DND-41 (cell line): ENCODE data around the gene LRRC32.

Source experiments
- ATAC-seq: fragments of 200-7000 bp; cut with Tn5 transposase; 3 replicates; pipeline ENCODE4 v1.9.1; 2021; ENCODE audit warnings: low read depth; ENCODE audit not compliant: insufficient read depth
- DNase-seq: peaks from one replicate; pipeline ENCODE4 v3.0.0-alpha.2; 2020
- H2AFZ ChIP-seq: 2 replicates; pipeline ENCODE4 v1.6.0; 2012; ENCODE audit warnings: low read depth, low read length
- H3K27ac ChIP-seq: 2 replicates; pipeline ENCODE4 v1.5.1; 2012; ENCODE audit warnings: low read length, inconsistent platforms
- H3K27me3 ChIP-seq: fragments of 200-600 bp; sonication (generic); 2 replicates; pipeline ENCODE4 v1.6.0; 2012; ENCODE audit warnings: low read length, mild to moderate bottlenecking, inconsistent platforms; ENCODE audit not compliant: insufficient read depth, poor library complexity
- H3K36me3 ChIP-seq: 2 replicates; pipeline ENCODE4 v1.5.1; 2012; ENCODE audit warnings: low read length, inconsistent platforms; ENCODE audit not compliant: insufficient read depth
- H3K4me1 ChIP-seq: 2 replicates; pipeline ENCODE4 v1.5.1; 2012; ENCODE audit warnings: mild to moderate bottlenecking, low read length; ENCODE audit not compliant: insufficient read depth
- H3K4me2 ChIP-seq: 2 replicates; pipeline ENCODE4 v1.6.0; 2012; ENCODE audit warnings: mild to moderate bottlenecking, moderate library complexity, low read length, inconsistent platforms; ENCODE audit not compliant: insufficient read depth
- H3K4me3 ChIP-seq, 2 experiments: fragments of 200-600 bp in 1 of 2; shearing (Covaris generic) in 1 of 2; 2 replicates each; pipeline ENCODE4 v1.5.1; 2012 to 2016; ENCODE audit warnings: inconsistent platforms in 2 of 2, low read length in 2 of 2, mild to moderate bottlenecking in 2 of 2, low read depth in 1 of 2, moderate library complexity in 1 of 2
- H3K79me2 ChIP-seq: 2 replicates; pipeline ENCODE4 v1.6.0; 2012; ENCODE audit warnings: low read length, inconsistent platforms; ENCODE audit not compliant: insufficient read depth
- H3K9ac ChIP-seq: 2 replicates; pipeline ENCODE4 v1.6.0; 2012; ENCODE audit warnings: low read depth, mild to moderate bottlenecking, inconsistent platforms, low read length, moderate library complexity
- H3K9me3 ChIP-seq: 2 replicates; pipeline ENCODE4 v1.5.1; 2012; ENCODE audit warnings: low read length, moderate library complexity, mild to moderate bottlenecking, inconsistent platforms; ENCODE audit not compliant: insufficient read depth, severe bottlenecking
- H4K20me1 ChIP-seq: 2 replicates; pipeline ENCODE4 v1.6.0; 2012; ENCODE audit warnings: low read length; ENCODE audit not compliant: insufficient read depth
- EZH2 ChIP-seq: IDR thresholded peaks from 3 replicates; pipeline ENCODE4 v1.6.1; 2012; ENCODE audit warnings: borderline replicate concordance, low read depth, mild to moderate bottlenecking, moderate library complexity, low read length, inconsistent platforms; ENCODE audit not compliant: severe bottlenecking
- TF ChIP-seq, protein P1 (sequence below): IDR thresholded peaks from 2 replicates; pipeline ENCODE4 v1.5.1; 2012; ENCODE audit warnings: borderline replicate concordance, low read length, moderate library complexity, mild to moderate bottlenecking; ENCODE audit not compliant: poor library complexity, severe bottlenecking; ENCODE audit errors: extremely low read depth

LRRC32 gene

DNA sequence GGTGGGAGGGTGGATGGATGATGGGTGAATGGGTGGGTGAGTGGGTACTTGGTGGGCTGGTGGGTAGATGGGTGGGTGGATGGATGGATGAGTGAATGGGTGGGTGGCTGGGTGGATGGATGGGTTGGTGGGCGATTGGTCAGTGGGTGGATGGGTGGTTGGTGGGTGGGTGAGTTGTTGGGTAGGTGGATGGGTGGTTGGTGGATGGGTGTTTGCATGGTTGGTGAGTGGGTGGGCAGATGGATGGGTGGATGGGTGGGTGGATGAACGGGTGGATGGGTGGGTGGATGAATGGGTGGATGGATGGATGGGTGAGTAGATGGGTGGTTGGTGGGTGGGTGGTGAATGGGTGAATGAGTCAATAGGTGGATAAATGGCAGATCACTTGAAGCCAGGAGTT lies 43.0 kb upstream of the LRRC32 start:
- H3K79me2 ChIP-seq: no peaks in the 10 kb centered on the region
- H3K4me1 ChIP-seq: no peaks in the 10 kb centered on the region
- no peak overlapping the region for H3K27ac ChIP-seq
- H3K4me2 ChIP-seq: no peak overlapping the region
- no peak for DNase-seq
- H3K36me3 ChIP-seq: no peaks in the 10 kb centered on the region
- H4K20me1 ChIP-seq: no peaks in the 10 kb centered on the region; the same call in 1 of the 2 replicates
- no peak overlapping the region for H2AFZ ChIP-seq
- no peak for TF ChIP-seq EZH2
- TF ChIP-seq, protein P1, sequence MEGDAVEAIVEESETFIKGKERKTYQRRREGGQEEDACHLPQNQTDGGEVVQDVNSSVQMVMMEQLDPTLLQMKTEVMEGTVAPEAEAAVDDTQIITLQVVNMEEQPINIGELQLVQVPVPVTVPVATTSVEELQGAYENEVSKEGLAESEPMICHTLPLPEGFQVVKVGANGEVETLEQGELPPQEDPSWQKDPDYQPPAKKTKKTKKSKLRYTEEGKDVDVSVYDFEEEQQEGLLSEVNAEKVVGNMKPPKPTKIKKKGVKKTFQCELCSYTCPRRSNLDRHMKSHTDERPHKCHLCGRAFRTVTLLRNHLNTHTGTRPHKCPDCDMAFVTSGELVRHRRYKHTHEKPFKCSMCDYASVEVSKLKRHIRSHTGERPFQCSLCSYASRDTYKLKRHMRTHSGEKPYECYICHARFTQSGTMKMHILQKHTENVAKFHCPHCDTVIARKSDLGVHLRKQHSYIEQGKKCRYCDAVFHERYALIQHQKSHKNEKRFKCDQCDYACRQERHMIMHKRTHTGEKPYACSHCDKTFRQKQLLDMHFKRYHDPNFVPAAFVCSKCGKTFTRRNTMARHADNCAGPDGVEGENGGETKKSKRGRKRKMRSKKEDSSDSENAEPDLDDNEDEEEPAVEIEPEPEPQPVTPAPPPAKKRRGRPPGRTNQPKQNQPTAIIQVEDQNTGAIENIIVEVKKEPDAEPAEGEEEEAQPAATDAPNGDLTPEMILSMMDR: no peak
- H3K27me3 ChIP-seq: peaks cover 2% of the 10 kb centered on the region
- no peak for ATAC-seq
- H3K4me3 ChIP-seq: no peak overlapping the region
- H3K9me3 ChIP-seq: no peaks in the 10 kb centered on the region
- H3K9ac ChIP-seq: no peak overlapping the region

DNA sequence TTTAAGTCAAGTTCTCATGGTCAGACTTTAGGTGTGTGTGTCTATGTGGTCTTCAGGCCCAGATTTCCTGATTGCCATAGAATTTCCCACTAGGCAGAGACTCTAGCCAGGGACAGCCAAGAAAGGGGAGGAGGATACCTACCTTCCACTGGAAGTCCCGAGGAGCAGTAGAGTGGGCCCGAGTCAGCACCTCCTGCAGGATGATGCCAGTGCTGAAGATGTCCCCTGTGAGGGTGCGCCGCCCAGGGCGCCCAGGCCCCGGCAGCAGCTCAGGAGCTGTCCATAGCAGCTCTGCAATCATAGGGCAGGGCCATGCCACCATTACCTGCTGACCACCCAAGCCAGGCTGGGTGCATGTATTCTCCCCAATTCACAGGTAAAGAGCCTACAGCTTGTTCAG lies 41.6 kb upstream of the LRRC32 start:
- Histone ChIP-seq H3K27me3 (peaks cover 2% of the 10 kb centered on the region), H3K9ac (no peak overlapping the region), H4K20me1 (no peaks in the 10 kb centered on the region; the same call in 1 of the 2 replicates), H3K4me2 (no peak overlapping the region), H3K27ac (no peak overlapping the region), H3K4me3 (no peak overlapping the region), H3K4me1 (no peaks in the 10 kb centered on the region), H3K9me3 (no peaks in the 10 kb centered on the region), H2AFZ (no peak overlapping the region), H3K79me2 (no peaks in the 10 kb centered on the region), H3K36me3 (no peaks in the 10 kb centered on the region)
- TF ChIP-seq, protein P1: no peak
- no peak for TF ChIP-seq EZH2
- ATAC-seq (no peak), DNase-seq (no peak)

DNA sequence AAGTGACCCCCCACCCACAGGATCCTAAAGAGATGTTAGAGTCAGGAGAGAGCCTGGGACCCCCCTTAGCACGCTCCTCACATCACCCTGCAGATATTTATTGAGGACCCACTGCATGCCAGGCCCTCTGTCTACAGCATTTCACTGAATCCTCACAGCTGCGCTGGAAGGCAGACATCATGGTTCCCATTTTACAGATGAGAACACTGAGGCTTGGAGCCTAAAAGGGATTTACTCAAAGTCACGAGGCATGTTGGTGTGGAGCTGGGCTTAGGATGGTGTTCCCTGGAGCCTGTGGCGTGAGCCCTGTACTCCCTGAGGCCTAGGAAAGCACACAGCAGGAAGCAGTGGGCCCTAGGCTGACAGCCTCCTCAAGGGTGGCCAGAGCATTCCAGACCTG lies 39.2 kb upstream of the LRRC32 start:
- no peak overlapping the region for H3K27ac ChIP-seq
- ATAC-seq (no peak), DNase-seq (no peak)
- H4K20me1 ChIP-seq: no peaks in the 10 kb centered on the region; the same call in 1 of the 2 replicates
- no peaks in the 10 kb centered on the region for H3K36me3 ChIP-seq
- no peaks in the 10 kb centered on the region for H3K4me1 ChIP-seq
- H3K9me3 ChIP-seq: no peaks in the 10 kb centered on the region
- no peak overlapping the region for H3K4me3 ChIP-seq
- no peak for TF ChIP-seq EZH2
- TF ChIP-seq, protein P1: no peak
- H3K27me3 ChIP-seq: peaks cover 7% of the 10 kb centered on the region
- no peak overlapping the region for H2AFZ ChIP-seq
- no peak overlapping the region for H3K4me2 ChIP-seq
- no peaks in the 10 kb centered on the region for H3K79me2 ChIP-seq
- no peak overlapping the region for H3K9ac ChIP-seq
